NOMO-1 (cell line): ENCODE results near the gene SH3PXD2A.

Experiments
- DNase-seq, 2 experiments: peaks; one replicate each; lab custom pipeline; 2025; ENCODE audit not compliant: unreplicated experiment in 2 of 2; lab: John Stamatoyannopoulos, UW

Gene SH3PXD2A

GRCh38 chr10:103794996-103795395 is 60.4 kb downstream of the SH3PXD2A start:
- no peak for DNase-seq

DNA sequence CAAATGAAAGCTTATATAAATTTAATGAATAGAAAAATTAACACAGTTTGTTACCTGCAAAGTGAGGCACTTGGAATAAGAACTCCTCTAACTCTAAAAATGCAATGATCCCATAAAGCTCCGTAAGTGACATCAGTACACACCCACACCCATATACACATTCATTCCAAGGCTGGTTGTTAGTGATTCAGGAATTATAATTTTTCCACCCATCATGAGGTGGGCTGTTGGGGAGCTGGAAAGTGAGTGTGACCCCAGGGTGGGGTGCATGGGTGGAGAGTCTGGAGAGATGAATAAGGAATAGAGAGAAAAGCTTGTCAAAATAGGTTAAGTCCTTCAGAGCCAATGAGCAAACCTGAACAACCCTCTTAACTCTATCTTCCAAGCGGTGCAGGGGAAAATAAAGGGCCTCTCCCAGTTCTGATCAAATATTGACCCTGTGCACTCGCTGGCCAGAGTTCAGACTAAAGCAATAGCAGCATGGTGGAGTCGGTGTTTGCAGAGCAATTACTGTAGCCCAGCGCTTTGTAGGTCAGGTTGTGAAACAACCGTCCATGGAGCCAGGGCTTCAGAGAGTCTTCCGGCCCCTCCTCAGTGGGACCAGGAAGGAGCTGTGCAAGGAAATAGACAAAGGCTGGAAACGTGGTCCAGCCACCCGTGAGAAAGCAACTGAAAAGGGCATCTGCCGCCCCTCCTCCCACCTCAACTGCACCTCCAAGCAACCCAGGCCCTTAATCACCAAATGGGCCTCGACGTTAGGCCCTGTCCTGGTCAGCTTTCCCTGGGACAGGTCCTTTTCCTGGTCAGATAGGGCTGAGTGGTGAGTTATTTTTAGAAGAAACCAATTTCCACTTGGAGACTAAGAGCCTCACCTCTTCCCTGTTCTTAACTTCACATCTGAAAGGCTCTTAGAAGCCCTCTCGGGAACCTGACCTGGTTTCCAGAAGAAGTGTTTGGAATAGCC is 61.2 kb downstream of the SH3PXD2A start:
- DNase-seq, result no peak

DNA sequence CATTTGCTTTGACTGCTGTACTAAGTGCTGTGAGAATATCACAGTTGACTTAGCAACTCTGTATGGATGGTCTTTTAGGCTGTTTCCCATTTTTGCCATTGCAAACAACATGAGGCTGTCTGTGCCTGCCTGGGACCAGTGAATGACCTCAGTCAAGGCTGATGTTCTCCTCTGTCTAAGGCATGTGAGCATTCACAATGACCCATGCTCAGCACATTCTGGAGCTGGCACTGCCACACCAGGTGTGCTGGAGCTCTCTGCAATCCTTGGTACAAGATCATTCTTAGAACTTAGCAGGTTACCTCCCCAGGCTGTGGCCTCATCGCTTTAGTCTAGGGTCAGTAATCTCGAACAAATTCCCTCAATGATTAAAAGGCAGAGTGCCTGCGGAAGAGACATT is 61.9 kb downstream of the SH3PXD2A start:
- no peak for DNase-seq

DNA sequence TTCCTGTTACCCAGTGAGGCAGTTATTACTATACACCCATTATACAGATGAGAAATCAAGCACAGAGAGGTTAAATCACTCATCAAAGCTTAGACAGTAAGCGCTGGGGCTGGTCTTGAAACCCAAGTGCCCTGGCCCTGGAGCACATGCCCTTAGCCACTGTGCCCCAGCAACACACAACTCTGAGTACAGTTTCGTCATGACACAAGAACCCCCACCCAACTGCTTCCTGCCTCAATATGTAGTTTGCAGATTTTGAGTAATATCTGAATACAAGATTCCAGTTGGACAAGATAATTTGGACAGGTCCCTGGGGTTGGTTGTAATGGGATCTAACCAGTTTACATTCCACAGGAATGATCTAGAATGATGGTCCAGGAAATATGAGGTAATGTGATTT is 62.8 kb downstream of the SH3PXD2A start:
- DNase-seq, result no peak

DNA sequence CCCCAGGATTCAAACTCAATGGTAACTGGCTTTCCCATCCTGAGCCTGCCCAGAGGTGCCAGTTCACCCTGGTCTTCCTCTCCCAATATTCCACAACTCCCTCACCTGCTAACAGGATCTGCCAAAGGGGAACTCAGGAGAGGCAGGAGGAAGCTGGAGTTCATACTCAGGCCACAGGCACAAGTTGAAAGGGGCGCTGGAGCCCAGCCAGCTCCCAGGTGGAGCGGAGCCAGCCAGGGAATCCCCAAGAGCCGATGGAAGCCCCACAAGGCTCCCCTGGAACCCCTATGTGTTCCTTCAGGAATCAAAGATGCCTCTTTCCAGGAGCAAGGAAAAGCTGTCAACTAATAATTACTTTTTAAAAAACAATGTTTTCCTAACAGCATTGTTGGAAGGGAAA is 63.5 kb downstream of the SH3PXD2A start:
- no peak for DNase-seq

- DNase-seq, result no peak
Observed at GRCh38 chr10:103791291-103791690, 64.1 kb downstream of the SH3PXD2A start.

DNA sequence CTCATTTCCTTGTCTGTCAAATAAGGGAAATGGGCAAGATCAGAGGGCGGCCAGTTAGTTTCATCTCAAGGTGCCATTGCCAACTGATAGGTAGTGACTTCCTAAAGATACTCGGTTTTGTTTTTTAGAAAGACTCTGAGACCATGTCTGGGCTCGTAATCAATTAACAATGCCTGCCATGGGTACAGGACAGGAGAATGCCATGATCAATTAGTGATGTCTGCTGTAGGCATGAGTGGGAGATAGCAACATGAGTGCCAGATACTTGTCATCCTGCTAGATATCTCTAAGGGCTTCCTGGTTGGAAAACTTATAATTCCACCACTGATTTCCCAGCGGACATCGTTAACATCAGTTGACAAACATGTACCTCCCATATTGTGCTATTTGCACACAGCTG is 64.8 kb downstream of the SH3PXD2A start:
- DNase-seq, result no peak

GRCh38 chr10:103789771-103790201 is 65.6 kb downstream of the SH3PXD2A start:
- DNase-seq, result peak; percentile 41 to 63

GRCh38 chr10:103789161-103789560 is 66.2 kb downstream of the SH3PXD2A start:
- no peak for DNase-seq

GRCh38 chr10:103787331-103787730 is 68.0 kb downstream of the SH3PXD2A start:
- DNase-seq, result no peak

DNA sequence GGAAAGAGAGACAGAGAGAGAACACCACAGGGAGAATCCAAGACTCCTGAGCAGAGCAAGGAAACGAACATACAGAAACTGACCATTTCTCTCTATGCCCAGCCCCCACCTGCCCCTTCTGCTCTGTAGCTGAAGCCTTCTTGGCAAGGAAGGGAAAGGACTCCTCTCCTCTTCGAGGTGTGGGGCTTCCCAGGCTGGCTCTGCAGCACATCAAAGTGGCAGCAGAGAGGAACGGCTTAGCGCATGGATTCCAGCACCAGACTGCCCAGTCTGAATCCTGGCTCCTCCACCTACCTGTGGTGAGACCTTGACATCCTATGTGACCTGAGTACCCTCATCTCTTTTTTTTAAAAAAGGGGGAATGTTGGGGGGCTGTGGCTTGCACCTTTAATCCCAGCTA is 69.4 kb downstream of the SH3PXD2A start:
- no peak for DNase-seq

- DNase-seq, result no peak
Observed at GRCh38 chr10:103784723-103785418, 70.5 kb downstream of the SH3PXD2A start.

GRCh38 chr10:103784089-103784488 is 71.3 kb downstream of the SH3PXD2A start:
- no peak for DNase-seq

DNA sequence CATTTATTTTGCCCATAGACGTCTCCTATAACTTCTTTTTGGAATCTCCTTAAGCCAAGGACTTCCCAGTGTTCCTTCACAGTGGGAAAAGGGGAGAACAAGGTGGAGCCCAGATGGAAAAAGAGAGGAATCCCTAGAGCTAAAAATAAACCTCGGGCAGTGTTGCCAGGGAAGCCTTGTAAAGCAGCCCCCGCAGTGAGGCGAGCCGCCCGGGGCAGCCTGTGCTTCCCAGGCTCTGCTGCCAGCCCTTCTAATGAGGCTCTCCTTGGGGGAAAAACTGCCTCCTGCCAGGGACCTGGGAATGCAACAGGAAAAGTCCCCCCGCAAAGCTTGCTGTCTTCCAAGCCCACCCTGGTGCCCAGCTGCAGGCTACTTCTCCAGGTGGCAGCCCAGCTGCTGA is 71.7 kb downstream of the SH3PXD2A start:
- no peak for DNase-seq

DNA sequence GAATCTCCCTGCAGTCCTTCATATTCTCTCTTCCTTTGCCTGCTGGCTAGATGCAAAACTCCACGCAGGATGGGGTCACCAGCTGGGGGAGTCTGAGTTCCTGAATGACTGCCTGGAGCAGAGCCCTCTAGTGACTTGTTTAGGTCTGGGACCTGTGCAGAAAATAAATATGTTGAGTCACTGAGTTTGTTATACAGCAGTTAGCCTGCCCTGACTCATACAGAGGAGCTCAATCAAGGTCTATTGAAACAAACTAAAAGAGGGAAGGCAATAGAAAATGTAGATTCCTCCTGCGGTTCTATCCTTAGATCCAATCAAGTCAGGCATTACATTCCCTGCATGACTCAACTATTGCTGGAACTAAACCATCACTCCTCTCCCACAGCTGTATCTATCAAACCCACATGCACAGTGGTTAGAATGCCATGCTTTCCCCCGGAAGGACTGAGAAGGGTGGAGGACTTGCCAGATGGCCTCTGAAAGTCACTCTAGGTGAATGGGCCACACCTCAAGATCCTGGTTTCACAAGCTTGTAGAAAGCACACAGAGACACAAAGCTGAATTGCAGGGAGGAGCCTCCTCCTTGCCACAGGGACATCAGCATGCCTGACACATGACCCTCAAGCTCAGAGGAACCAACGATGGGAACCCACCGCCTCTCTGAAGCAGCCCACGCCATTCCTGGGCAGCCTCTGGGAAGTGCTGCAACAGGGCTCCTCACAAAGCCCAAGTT is 73.9 kb downstream of the SH3PXD2A start:
- no peak for DNase-seq

DNA sequence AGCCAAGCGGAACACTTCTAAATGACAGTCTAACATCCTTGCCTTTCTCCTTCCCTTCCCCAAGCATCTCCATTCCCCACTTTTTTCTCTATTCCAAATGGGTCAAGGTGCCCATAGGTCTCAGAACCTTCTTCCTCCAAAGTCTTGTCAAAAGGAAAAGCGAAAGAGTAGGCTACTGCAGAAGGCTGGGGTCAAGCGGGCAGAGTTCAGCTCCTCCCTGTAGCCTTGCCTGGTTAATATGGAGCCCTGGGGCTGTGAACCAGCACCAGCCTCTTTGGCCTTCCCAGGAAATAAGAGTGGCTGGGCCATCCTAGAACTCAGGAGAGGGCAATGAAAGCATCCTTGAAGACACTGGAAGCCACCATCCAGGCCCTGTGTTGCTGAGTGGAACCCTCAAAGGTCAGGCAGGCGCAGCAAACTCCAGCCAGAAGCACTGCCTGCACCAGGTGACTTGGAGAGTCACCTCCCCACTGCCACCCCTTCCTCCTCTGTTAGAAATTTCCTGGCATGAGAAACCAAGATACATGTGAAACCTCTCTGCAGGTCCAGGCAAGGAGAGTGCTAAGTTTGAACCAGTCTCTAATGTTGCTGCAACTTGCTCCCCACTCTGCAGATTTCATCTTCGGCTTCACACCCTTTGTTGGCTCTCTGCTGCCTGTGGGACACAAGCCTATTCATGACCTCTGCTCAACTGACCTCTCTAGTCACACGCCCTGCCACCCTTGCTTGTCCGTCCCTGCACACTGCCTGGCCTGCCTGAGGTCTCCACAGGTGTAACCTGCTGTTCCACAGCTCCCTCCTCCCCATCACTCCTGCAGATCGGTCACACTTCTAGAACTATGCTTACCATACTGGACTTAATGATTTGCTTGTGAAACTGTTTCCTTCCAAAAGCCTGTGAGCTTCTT is 74.9 kb downstream of the SH3PXD2A start:
- DNase-seq, result no peak

DNA sequence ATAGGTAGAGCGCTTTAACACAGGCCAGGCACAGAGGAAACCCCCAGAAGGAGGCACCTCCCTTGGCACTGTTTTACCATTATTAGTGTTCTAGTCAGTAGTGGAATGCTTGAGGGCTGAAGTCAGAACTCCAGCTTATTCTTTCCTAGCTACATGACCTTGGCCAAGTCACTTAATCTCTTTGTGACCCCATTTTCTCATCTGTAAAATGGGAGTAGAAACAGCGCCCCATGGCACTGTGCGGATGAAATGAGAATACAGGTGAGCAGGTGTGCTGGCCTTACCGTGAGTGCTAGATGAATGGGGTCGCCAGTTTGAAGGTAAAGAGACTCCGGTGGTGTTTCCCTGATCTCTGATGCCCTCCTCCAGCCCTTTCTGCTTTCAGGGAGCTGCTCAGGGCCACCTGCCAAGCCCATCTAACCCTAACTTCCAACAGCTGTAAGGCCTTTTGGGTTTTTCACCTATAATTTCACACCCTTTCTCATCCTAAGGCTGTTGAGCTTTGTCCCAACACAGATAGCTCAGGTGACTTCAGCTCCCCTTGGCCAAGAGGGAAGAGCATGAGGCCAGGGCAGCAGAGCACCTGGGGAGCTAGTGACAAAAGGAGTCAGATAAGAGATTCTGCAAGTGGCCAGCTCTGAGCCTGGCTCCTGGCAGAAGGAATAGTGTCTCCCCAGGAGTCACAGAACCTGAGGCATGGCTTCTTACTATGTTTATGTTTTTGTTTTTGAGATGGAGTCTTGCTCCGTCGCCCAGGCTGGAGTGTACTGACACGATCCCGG is 76.8 kb downstream of the SH3PXD2A start:
- no peak for DNase-seq

- DNase-seq, result no peak
Observed at GRCh38 chr10:103776878-103777591, 78.3 kb downstream of the SH3PXD2A start.

- DNase-seq, result no peak
Observed at GRCh38 chr10:103775776-103776175, 79.6 kb downstream of the SH3PXD2A start.
